K562 (cell line): ENCODE measurements around the gene LIX1. TPM values are rescaled to one million over a fixed set of nuclear protein-coding genes. Genes with fewer than 3 reads are reported as not detected.
A peak's percentile ranks its signal among the peaks of the same experiment; 100 is the strongest.

Experiments
- COPS2 ChIP-seq: fragments of 450-650 bp; conservative IDR thresholded peaks from 2 replicates; pipeline ENCODE4 v1.6.1; 2016; ENCODE audit warnings: mild to moderate bottlenecking, moderate library complexity
- EP400 ChIP-seq: fragments of 450-650 bp; IDR thresholded peaks from 2 replicates; pipeline ENCODE4 v1.6.1; 2017; ENCODE audit warnings: antibody characterized with exemption, mild to moderate bottlenecking, moderate library complexity
- KDM4B ChIP-seq, 2 experiments: fragments of 450-650 bp in 1 of 2; sonication (generic) in 1 of 2; IDR thresholded peaks; 2 replicates each; pipeline ENCODE4 v1.6.1; 2016 to 2017; ENCODE audit warnings: borderline replicate concordance in 2 of 2, antibody characterized with exemption in 1 of 2, low read depth in 1 of 2, mild to moderate bottlenecking in 1 of 2
- MGA ChIP-seq: fragments of 450-650 bp; IDR thresholded peaks from 2 replicates; pipeline ENCODE4 v1.6.1; 2016; ENCODE audit warnings: mild to moderate bottlenecking, moderate library complexity
- PHF20 ChIP-seq: fragments of 450-650 bp; IDR thresholded peaks from 2 replicates; pipeline ENCODE4 v1.6.1; 2018; ENCODE audit not compliant: partially characterized antibody
- ZBTB11 ChIP-seq, 3 experiments: fragments of 200-800 bp in 1 of 3; fragments of 250-450 bp in 1 of 3; fragments of 450-650 bp in 1 of 3; sonication (Bioruptor Pico) in 1 of 3; sonication (Bioruptor generic) in 1 of 3; formaldehyde crosslinking in 1 of 3; IDR thresholded peaks; 2 replicates each; pipeline versions ENCODE4 v1.6.1 to v1.8.0; 2016 to 2022; ENCODE audit warnings: mild to moderate bottlenecking in 2 of 3, missing genetic modification characterization in 2 of 3, missing compliant biosample characterization in 1 of 3, moderate library complexity in 1 of 3
- ZNF184 ChIP-seq: sonication (generic); formaldehyde crosslinking; IDR thresholded peaks from 2 replicates; pipeline ENCODE4 v1.5.0; 2020; ENCODE audit warnings: missing genetic modification reagents
- polyA plus RNA-seq, 8 experiments: library from polyadenylated mRNA; depleted of rRNA in 4 of 8; stranded (reverse) in 5 of 8; unstranded in 3 of 8; fragments of >200 nt; fragmentation: Nextera tagmentation in 2 of 8; fragmentation: Illumina TruSeq in 1 of 8; extraction: Ambion mirVana in 2 of 8; extraction: Trizol in 1 of 8; gene quantifications; 2 replicates each; pipeline versions ENCODE4 v1.2.1 to v1.2.3, GENCODE V29; 2011 to 2014; ENCODE audit warnings: inconsistent platforms in 1 of 8, missing spikeins in 1 of 8
- total RNA-seq, 7 experiments: library from RNA; depleted of rRNA in 6 of 7; stranded (reverse); fragments of >200 nt in 6 of 7; fragmentation: Illumina TruSeq in 2 of 7; extraction: Trizol in 2 of 7; gene quantifications; 2 replicates each; pipeline versions ENCODE4 v1.2.1 to v1.2.3, GENCODE V29; 2011 to 2021; ENCODE audit warnings: low replicate concordance in 1 of 7
- TF ChIP-seq, protein P1 (sequence below): IDR thresholded peaks from 2 replicates; pipeline ENCODE4 v1.6.1; 2014; ENCODE audit warnings: antibody characterized with exemption
- TF ChIP-seq, protein P2 (sequence below): fragments of 450-650 bp; IDR thresholded peaks from 2 replicates; pipeline ENCODE4 v1.6.1; 2014; ENCODE audit warnings: low read depth, mild to moderate bottlenecking, moderate library complexity, borderline replicate concordance

LIX1 gene
- total and polyA plus RNA-seq, 9 of the 15 experiments (the other 6 are each of a cell fraction or from before 2014, with no cell fraction given) = 0.01 to 0.18 TPM; not detected in 7

GRCh38 chr5:97183930-97184213, 41.5 kb upstream of the LIX1 start (continued):
- TF ChIP-seq, protein P1, sequence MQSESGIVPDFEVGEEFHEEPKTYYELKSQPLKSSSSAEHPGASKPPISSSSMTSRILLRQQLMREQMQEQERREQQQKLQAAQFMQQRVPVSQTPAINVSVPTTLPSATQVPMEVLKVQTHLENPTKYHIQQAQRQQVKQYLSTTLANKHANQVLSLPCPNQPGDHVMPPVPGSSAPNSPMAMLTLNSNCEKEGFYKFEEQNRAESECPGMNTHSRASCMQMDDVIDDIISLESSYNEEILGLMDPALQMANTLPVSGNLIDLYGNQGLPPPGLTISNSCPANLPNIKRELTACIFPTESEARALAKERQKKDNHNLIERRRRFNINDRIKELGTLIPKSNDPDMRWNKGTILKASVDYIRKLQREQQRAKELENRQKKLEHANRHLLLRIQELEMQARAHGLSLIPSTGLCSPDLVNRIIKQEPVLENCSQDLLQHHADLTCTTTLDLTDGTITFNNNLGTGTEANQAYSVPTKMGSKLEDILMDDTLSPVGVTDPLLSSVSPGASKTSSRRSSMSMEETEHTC = no peak
- TF ChIP-seq PHF20 (peak; percentile 31), ZBTB11 (CRISPR knock-in tag; IDR thresholded peaks at IDR 0.05) (peak in 1 of 3 experiments; percentile 65; a peak in 1 of 6 replicates), KDM4B (IDR thresholded peaks at IDR 0.05; ENCODE audit: borderline replicate concordance in 2 of 2, low read depth in 1 of 2) (0 out of 4 replicates have a peak, but pooled peaks of 1 of the 2 experiments have one; percentile 7), MGA (no peak; the same call in 1 of the 2 replicates), COPS2 (no peak), EP400 (no peak), ZNF184 (CRISPR knock-in tag) (no peak)
- TF ChIP-seq, protein P2, sequence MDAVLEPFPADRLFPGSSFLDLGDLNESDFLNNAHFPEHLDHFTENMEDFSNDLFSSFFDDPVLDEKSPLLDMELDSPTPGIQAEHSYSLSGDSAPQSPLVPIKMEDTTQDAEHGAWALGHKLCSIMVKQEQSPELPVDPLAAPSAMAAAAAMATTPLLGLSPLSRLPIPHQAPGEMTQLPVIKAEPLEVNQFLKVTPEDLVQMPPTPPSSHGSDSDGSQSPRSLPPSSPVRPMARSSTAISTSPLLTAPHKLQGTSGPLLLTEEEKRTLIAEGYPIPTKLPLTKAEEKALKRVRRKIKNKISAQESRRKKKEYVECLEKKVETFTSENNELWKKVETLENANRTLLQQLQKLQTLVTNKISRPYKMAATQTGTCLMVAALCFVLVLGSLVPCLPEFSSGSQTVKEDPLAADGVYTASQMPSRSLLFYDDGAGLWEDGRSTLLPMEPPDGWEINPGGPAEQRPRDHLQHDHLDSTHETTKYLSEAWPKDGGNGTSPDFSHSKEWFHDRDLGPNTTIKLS = peak; percentile 9; the same call in 1 of the 2 replicates
